GM06990 (cell line): ENCODE data around the gene SEC14L5.

ENCODE experiments used
- DNase-seq: peaks from one replicate; pipeline ENCODE4 v3.0.0-alpha.2; 2011; ENCODE audit not compliant: insufficient read length; ENCODE audit errors: extremely low read depth
- H3K27me3 ChIP-seq: replicated peaks from 2 replicates; pipeline ENCODE4 v1.6.0; 2011; ENCODE audit warnings: low read length; ENCODE audit not compliant: control insufficient read depth, insufficient read depth
- H3K36me3 ChIP-seq: 2 replicates; pipeline ENCODE4 v1.5.1; 2011; ENCODE audit warnings: low read length; ENCODE audit not compliant: control insufficient read depth, insufficient read depth
- H3K4me3 ChIP-seq: replicated peaks from 2 replicates; pipeline ENCODE4 v1.5.1; 2011; ENCODE audit warnings: low read depth, mild to moderate bottlenecking, control low read depth, low read length
- TF ChIP-seq, protein P1 (sequence below): IDR thresholded peaks from 2 replicates; pipeline ENCODE4 v1.5.1; 2011; ENCODE audit warnings: low read length, control low read depth, mild to moderate bottlenecking, inconsistent platforms; ENCODE audit not compliant: insufficient read depth, poor library complexity, severe bottlenecking

Gene SEC14L5

DNA sequence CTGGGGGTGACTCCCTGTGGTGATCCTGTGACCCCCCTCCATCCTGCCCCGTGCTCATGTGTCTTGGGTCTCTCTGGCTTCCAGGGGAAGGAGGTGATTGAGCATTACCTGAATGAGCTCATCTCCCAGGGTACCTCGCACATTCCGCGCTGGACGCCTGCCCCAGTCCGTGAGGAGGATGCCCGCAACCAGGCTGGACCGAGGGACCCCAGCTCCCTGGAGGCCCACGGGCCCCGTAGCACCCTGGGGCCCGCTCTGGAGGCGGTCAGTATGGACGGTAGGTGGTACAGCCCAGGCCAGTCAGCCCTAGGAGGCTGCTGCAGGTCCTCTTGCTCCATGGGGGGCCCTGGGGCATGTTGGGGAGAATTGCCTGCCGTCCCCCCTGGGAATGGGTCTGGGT lies 33.6 kb downstream of the SEC14L5 start:
- no peak for DNase-seq
- TF ChIP-seq, protein P1, sequence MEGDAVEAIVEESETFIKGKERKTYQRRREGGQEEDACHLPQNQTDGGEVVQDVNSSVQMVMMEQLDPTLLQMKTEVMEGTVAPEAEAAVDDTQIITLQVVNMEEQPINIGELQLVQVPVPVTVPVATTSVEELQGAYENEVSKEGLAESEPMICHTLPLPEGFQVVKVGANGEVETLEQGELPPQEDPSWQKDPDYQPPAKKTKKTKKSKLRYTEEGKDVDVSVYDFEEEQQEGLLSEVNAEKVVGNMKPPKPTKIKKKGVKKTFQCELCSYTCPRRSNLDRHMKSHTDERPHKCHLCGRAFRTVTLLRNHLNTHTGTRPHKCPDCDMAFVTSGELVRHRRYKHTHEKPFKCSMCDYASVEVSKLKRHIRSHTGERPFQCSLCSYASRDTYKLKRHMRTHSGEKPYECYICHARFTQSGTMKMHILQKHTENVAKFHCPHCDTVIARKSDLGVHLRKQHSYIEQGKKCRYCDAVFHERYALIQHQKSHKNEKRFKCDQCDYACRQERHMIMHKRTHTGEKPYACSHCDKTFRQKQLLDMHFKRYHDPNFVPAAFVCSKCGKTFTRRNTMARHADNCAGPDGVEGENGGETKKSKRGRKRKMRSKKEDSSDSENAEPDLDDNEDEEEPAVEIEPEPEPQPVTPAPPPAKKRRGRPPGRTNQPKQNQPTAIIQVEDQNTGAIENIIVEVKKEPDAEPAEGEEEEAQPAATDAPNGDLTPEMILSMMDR, result no peak
- Histone ChIP-seq H3K27me3 (no peaks in the 10 kb centered on the region; the same call in 1 of the 2 replicates), H3K36me3 (no peaks in the 10 kb centered on the region), H3K4me3 (no peak overlapping the region)

DNA sequence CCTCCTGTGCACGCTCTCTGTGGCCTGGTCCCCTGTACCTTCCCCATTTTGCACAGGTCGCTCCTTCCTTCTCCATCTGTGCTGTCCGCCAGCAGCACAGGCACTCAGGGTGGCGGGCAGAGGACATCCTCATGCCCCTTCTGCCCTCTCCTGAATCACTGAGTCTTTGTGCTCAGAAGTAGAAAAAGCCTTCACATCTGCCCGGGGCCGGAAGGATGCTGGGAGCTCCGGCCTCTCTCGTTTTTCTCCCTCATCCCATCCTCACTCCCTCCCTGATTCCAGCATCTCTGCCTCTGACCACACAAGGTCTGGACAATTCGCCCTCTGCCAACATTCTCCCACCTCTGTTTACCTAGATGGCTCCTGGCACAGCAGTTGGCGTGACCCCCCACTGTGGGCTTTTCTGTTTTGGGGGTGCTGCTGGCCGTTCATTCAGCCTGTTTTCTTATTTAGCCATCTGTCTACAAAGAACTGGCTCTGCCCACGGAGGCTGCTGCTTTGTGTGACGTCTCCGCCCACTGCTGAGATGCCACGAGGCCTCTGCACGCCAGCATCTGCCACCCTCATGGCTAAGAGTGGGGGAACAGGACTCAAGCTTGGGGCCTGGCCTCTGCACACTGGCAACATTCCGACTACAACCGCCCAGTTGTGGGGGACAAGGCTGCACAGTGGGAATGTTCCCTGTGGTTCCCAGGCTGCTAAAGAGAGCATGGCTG lies 36.7 kb downstream of the SEC14L5 start:
- Histone ChIP-seq H3K4me3 (no peak overlapping the region), H3K27me3 (no peaks in the 10 kb centered on the region; the same call in 1 of the 2 replicates), H3K36me3 (no peaks in the 10 kb centered on the region)
- TF ChIP-seq, protein P1, result no peak
- no peak for DNase-seq

DNA sequence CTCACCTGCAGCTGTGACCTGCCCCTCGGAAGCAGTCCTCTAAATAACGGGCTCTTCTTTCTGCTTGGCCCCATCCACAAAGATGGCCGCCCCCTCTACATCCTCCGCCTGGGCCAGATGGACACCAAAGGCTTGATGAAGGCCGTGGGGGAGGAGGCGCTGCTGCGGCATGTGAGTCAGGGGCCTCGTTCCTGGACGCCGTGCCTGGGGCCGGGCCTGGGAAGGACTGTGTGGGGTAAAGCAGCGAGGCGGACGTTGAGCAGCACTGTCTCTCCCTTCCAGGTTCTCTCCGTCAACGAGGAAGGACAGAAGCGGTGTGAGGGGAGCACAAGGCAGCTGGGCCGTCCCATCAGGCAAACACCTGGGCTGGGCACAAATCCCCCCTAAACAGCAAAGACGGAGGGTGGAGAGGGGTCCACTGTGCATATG lies 42.5 kb downstream of the SEC14L5 start:
- no peak for DNase-seq
- no peak overlapping the region for H3K4me3 ChIP-seq
- no peaks in the 10 kb centered on the region; the same call in 1 of the 2 replicates for H3K27me3 ChIP-seq
- H3K36me3 ChIP-seq, result no peaks in the 10 kb centered on the region
- TF ChIP-seq, protein P1, result no peak

DNA sequence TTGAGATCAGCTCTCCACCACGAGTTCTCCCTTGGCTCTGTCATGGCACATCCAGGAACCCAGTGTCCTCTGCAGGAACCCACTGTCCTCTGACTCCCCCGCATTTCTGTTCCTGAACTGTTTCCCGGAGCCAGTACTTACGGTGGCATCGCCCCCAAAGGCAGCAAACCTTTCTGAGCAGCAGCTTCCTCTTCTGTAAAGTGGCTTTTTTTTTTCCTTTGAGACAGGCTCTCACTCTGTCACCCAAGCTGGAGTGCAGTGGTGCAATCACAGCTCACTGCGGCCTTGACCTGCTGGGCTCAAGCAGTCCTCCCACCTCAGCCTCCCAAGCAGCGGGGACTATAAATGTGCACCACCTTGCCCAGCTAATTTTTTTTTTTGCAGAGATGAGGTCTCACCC lies 43.4 kb downstream of the SEC14L5 start:
- TF ChIP-seq, protein P1, result no peak

DNA sequence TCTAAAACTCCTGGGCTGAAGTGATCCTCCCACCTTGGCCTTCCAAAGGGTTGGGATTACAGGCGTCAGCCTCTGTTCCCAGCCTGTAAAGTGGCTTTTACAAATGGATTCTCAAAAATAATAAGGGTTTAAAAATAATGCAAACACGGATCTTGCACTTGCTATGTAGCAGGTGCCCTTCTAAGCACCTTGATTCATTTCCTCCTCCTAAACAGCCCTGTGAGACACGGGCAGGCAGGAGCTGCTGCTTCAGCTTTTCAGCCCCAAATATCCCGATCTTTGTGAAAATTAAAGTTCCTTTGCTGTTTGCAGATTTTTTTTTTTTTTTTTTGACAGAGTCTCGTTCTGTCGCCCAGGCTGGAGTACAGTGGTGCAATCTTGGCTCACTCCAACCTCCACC lies 43.9 kb downstream of the SEC14L5 start:
- TF ChIP-seq, protein P1, result no peak
- Histone ChIP-seq H3K36me3 (no peaks in the 10 kb centered on the region), H3K27me3 (no peaks in the 10 kb centered on the region; the same call in 1 of the 2 replicates), H3K4me3 (no peak overlapping the region)
- no peak for DNase-seq

More for the DNA sequence above, 43.4 kb downstream of the SEC14L5 start:
- Histone ChIP-seq H3K4me3 (no peak overlapping the region), H3K36me3 (no peaks in the 10 kb centered on the region), H3K27me3 (no peaks in the 10 kb centered on the region; the same call in 1 of the 2 replicates)
- DNase-seq, result no peak

DNA sequence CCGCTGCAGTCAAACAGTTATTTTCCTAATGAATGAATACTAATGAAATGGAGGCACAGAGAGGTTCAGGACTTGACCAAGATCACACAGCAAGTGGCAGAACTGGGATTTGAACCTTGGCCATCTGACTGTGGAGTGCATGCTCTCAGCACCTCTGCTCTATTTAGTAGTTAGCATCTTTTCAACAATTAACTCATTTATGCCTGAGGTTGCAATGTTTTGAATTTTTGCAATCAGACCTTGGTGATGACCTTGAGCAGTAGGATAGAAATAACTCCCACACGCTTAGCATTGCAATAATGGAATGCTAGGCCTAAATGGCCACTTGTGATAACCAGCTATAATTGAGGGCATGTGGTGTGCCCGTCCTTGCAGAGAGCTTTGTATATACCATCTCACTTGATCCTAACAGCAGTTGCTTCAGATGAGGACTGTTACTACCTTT lies 44.6 kb downstream of the SEC14L5 start:
- no peaks in the 10 kb centered on the region; the same call in 1 of the 2 replicates for H3K27me3 ChIP-seq
- TF ChIP-seq, protein P1, result no peak
- no peak overlapping the region for H3K4me3 ChIP-seq
- H3K36me3 ChIP-seq, result no peaks in the 10 kb centered on the region
- no peak for DNase-seq
